Common myeloid progenitor, CD34-positive (primary cell): ENCODE data around the gene NKAP.

Experiments used
- CTCF ChIA-PET: fragments of 350-600 bp; sonication (Branson Sonifier 250); formaldehyde crosslinking; loops from one replicate; lab custom pipeline; 2021; ENCODE audit warnings: antibody characterized with exemption; lab: Charles Lee
- POLR2A ChIA-PET: fragments of 350-600 bp; sonication (Branson Sonifier 250); formaldehyde crosslinking; loops from one replicate; lab custom pipeline; 2021; ENCODE audit warnings: antibody characterized with exemption; lab: Charles Lee
- DNase-seq, 3 donors: peaks; one replicate each; pipeline versions ENCODE4 v3.0.0 to v3.0.0-alpha.2; 2013
- H3K27ac ChIP-seq, 2 experiments: 1 replicate in 1 of 2; 2 replicates in 1 of 2; pipeline ENCODE4 v1.7.0; 2013; ENCODE audit warnings: inconsistent platforms in 2 of 2, low read length in 2 of 2, mild to moderate bottlenecking in 2 of 2, low read depth in 1 of 2, moderate library complexity in 1 of 2; ENCODE audit not compliant: severe bottlenecking in 2 of 2, insufficient read depth in 1 of 2, poor library complexity in 1 of 2
- H3K27me3 ChIP-seq, 5 experiments: replicated peaks in 2 of 5; 1 replicate in 3 of 5; 2 replicates in 2 of 5; pipeline versions ENCODE4 v1.6.1 to v1.7.0; 2013; ENCODE audit warnings: low read length in 4 of 5, mild to moderate bottlenecking in 2 of 5, moderate library complexity in 2 of 5, inconsistent platforms in 1 of 5; ENCODE audit not compliant: insufficient read depth in 5 of 5, control insufficient read depth in 4 of 5
- H3K36me3 ChIP-seq, 4 experiments: 1 replicate in 2 of 4; 2 replicates in 2 of 4; pipeline versions ENCODE4 v1.6.1 to v1.7.0; 2013; ENCODE audit warnings: low read length in 3 of 4, control low read depth in 1 of 4, mild to moderate bottlenecking in 1 of 4; ENCODE audit not compliant: control insufficient read depth in 4 of 4, insufficient read depth in 4 of 4
- H3K4me1 ChIP-seq, 4 experiments: 1 replicate in 3 of 4; 2 replicates in 1 of 4; pipeline versions ENCODE4 v1.6.1 to v1.7.1; 2013; ENCODE audit warnings: low read length in 3 of 4, mild to moderate bottlenecking in 3 of 4, control low read depth in 1 of 4, inconsistent platforms in 1 of 4, moderate library complexity in 1 of 4; ENCODE audit not compliant: control insufficient read depth in 4 of 4, insufficient read depth in 4 of 4; ENCODE audit errors: control extremely low read depth in 1 of 4
- H3K4me3 ChIP-seq, 7 experiments: 1 replicate in 4 of 7; 2 replicates in 3 of 7; pipeline versions ENCODE4 v1.5.1 to v1.7.0; 2013; ENCODE audit warnings: mild to moderate bottlenecking in 7 of 7, low read length in 6 of 7, moderate library complexity in 6 of 7, inconsistent platforms in 2 of 7, low read depth in 2 of 7, control low read depth in 1 of 7; ENCODE audit not compliant: insufficient read depth in 4 of 7, control insufficient read depth in 1 of 7; ENCODE audit errors: extremely low read depth in 1 of 7
- H3K9me3 ChIP-seq, 5 experiments: 1 replicate in 4 of 5; 2 replicates in 1 of 5; pipeline versions ENCODE4 v1.6.1 to v1.7.1; 2013; ENCODE audit warnings: low read length in 4 of 5, mild to moderate bottlenecking in 2 of 5, inconsistent platforms in 1 of 5, low read depth in 1 of 5, moderate library complexity in 1 of 5; ENCODE audit not compliant: control insufficient read depth in 4 of 5, insufficient read depth in 2 of 5; ENCODE audit errors: control extremely low read depth in 1 of 5
- WGBS: methylation state at CpG from one replicate; pipeline ENCODE4 v1.1.5; 2013; ENCODE audit not compliant: insufficient coverage; 5-methylcytosine and 5-hydroxymethylcytosine counted together

The NKAP gene

DNA sequence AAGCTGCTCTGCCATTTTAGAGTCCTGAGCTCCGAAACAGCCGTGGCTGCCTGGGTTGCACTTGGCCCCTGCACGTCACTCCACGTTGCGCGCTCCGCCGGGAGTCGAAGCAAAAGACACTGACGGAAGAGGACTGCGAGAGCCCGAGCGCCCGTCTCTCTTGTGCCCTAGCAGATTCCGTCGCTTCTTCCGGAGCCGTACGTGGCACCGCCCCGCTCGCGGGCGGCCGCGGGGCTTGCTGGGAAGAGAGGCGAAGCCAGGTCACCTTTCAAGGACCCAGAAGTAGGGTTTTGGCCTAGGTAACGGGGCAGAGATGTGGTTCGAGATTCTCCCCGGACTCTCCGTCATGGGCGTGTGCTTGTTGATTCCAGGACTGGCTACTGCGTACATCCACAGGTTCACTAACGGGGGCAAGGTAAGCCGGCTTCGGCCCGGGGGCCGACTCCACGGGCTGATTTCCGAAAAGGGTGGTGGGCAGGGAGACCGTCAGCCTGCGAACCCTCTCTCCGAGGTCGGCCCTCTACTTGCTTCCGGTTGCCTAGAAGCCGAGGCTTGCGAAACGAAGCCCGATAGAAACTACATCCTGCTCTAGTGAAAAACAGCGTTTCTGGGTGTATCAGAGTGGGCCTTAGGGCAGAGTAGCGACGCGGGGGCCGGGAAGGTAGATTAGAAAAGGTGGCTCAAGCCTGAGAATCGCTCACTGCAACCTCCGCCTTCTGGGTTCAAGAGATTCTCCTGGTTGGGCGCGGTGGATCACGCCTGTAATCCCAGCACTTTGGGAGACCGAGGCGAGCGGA lies 71.8 kb downstream of the NKAP start, which contains the start of the genes NDUFA1 and RNF113A:
NDUFA1 (plus strand) TSS at position 234 of the 797 bp plus-strand sequence; CDS start at position 314, 80 bp downstream.
RNF113A (minus strand) TSS at position 135 of the 797 bp plus-strand sequence; CDS start at position 15, 120 bp downstream.
- ChIA-PET POLR2A (interaction anchor here (1.0 to 2.3 kb wide), 2 partner anchors 19 to 80 kb away, joined by 3 to 10 read pairs; partner anchors contain the start of gene RPL39), CTCF (interaction anchor here (1.3 to 2.4 kb wide), 2 partner anchors 10 to 11 kb away, joined by 4 to 7 read pairs; no protein-coding TSS in a partner anchor)
- WGBS, result 41% methylated on average over 59 of the region's 62 CpGs

DNA sequence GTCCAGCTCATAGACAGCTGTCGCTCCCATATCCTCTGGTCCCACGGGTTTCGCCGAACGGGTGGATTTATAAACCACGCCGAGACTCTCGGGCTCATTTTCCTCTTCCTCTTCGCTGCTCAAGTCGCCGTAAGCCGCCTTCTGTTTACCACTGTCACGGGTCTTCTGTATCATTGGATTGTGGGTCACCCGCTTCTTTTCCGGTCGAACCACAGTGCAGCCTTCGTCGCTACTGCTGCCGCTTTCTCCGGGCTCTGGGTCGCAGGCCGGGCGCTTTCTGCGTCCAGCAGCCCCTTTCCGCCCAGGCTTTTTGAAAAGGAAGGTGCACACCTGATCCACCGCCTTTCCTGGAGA lies 72.3 kb downstream of the NKAP start:
- Histone ChIP-seq H3K27me3 (peaks cover 0 to 10% (median 0%) of the 10 kb centered on the region in 5 experiments), H3K9me3 (peaks cover 0 to 5% (median 0%) of the 10 kb centered on the region in 5 experiments), H3K4me3 (peak overlapping the region; percentile 72 to 93 (median 84)), H3K36me3 (peaks cover 0 to under 1% (median 0%) of the 10 kb centered on the region in 4 experiments), H3K27ac (peak overlapping the region; percentile 85 to 95), H3K4me1 (peaks cover 0 to 14% (median 10%) of the 10 kb centered on the region in 4 experiments)
- 37% methylated on average over 26 of the region's 26 CpGs for WGBS
- peak; percentile 34 to 71 (median 57) for DNase-seq
- CTCF ChIA-PET, result interaction anchor here (1.3 to 2.4 kb wide), 2 partner anchors 10 to 11 kb away, joined by 4 to 7 read pairs; no protein-coding TSS in a partner anchor
- POLR2A ChIA-PET, result interaction anchor here (1.0 to 2.3 kb wide), 3 partner anchors 9 to 80 kb away, joined by 3 to 10 read pairs (median 4); partner anchors contain the start of gene RPL39

More for the DNA sequence above, 71.8 kb downstream of the NKAP start, which contains the start of the genes NDUFA1 and RNF113A:
- Histone ChIP-seq H3K4me1 (peaks cover 0 to 14% (median 10%) of the 10 kb centered on the region in 4 experiments), H3K27me3 (peaks cover 0 to 10% (median 0%) of the 10 kb centered on the region in 5 experiments), H3K36me3 (peaks cover 0 to 4% (median 0%) of the 10 kb centered on the region in 4 experiments), H3K4me3 (peak within 1 kb of the TSS; percentile 72 to 93 (median 84)), H3K9me3 (peaks cover 0 to 5% (median 0%) of the 10 kb centered on the region in 5 experiments), H3K27ac (peak within 1 kb of the TSS; percentile 85 to 95)
- peak; percentile 82 to 94 (median 91) for DNase-seq
